ENCODE measurements around the gene SRSF9. TPM values are rescaled to one million over a fixed set of nuclear protein-coding genes. Genes with fewer than 3 reads are reported as not detected.

Gene SRSF9
- total RNA-seq, 1 experiment from 2014 or later = 297 TPM

DNA sequence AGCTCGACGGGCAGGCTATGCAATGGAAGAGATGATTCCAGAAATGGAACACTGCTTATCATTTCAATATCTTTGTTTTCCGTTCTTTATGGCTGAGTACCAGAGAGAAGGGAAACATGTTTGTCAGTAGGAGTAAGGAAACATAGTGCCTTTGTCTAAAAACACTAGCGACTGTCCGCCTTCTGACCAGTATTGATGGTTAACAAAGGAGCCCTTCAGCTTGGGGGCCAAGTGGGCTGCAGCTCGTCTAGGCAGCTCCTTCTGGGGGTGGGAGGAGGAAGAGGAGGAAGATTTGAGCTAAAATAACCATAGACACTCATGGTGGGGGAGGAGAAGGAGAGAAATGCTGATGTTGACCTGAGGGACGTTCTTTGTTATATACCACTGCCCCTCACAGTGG is 44.5 kb upstream of the SRSF9 start:
- Histone ChIP-seq H3K36me3 (ENCODE audit: control insufficient read depth in 1 of 2, insufficient read depth in 2 of 2, low read length in 2 of 2) (peaks cover 7 to 8% of the 10 kb centered on the region in 2 experiments; a peak in 3 of 4 replicates), H3K9ac (ENCODE audit: low read length) (no peak overlapping the region), H3K4me2 (ENCODE audit: low read length) (no peak overlapping the region), H3K9me3 (ENCODE audit: control insufficient read depth in 1 of 2, insufficient read depth in 1 of 2, low read depth in 1 of 2, low read length in 2 of 2) (no peaks in the 10 kb centered on the region), H3K27ac (ENCODE audit: low read depth, low read length) (no peak overlapping the region), H3K27me3 (ENCODE audit: insufficient read depth, low read length) (no peaks in the 10 kb centered on the region), H3K4me3 (replicated peaks in 1 of 2; ENCODE audit: low read depth in 1 of 2, low read length in 2 of 2) (no peak overlapping the region), H2AFZ (ENCODE audit: low read depth, low read length, poor library complexity, severe bottlenecking) (no peak overlapping the region), H3K79me2 (ENCODE audit: insufficient read depth, low read length) (no peaks in the 10 kb centered on the region), H3K4me1 (ENCODE audit: control insufficient read depth in 1 of 2, insufficient read depth in 2 of 2, low read length in 2 of 2) (no peaks in the 10 kb centered on the region), H3K9me2 (ENCODE audit: insufficient read depth) (no peaks in the 10 kb centered on the region), H4K20me1 (ENCODE audit: insufficient read depth) (no peaks in the 10 kb centered on the region)
- ChIA-PET CTCF (no interaction called here), RAD21 (ENCODE audit: low non-redundant PET in 1 of 2, low total read pairs in 2 of 2, uncharacterized antibody in 2 of 2, unreplicated experiment in 2 of 2) (no interaction called here), POLR2A (no interaction called here)
- ATAC-seq (no peak), DNase-seq (ENCODE audit: low read depth, low spot score) (no peak)
- intact Hi-C loops (cut with micrococcal nuclease) = no loop called here
- BruUV-seq (replicated peaks) = no TSS peak
- TF ChIP-seq SP1 (IDR thresholded peaks at IDR 0.05; ENCODE audit: low read depth) = no peak
- TF ChIP-seq, protein P1, sequence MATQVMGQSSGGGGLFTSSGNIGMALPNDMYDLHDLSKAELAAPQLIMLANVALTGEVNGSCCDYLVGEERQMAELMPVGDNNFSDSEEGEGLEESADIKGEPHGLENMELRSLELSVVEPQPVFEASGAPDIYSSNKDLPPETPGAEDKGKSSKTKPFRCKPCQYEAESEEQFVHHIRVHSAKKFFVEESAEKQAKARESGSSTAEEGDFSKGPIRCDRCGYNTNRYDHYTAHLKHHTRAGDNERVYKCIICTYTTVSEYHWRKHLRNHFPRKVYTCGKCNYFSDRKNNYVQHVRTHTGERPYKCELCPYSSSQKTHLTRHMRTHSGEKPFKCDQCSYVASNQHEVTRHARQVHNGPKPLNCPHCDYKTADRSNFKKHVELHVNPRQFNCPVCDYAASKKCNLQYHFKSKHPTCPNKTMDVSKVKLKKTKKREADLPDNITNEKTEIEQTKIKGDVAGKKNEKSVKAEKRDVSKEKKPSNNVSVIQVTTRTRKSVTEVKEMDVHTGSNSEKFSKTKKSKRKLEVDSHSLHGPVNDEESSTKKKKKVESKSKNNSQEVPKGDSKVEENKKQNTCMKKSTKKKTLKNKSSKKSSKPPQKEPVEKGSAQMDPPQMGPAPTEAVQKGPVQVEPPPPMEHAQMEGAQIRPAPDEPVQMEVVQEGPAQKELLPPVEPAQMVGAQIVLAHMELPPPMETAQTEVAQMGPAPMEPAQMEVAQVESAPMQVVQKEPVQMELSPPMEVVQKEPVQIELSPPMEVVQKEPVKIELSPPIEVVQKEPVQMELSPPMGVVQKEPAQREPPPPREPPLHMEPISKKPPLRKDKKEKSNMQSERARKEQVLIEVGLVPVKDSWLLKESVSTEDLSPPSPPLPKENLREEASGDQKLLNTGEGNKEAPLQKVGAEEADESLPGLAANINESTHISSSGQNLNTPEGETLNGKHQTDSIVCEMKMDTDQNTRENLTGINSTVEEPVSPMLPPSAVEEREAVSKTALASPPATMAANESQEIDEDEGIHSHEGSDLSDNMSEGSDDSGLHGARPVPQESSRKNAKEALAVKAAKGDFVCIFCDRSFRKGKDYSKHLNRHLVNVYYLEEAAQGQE (IDR thresholded peaks at IDR 0.05; ENCODE audit: low read depth) = no peak

DNA sequence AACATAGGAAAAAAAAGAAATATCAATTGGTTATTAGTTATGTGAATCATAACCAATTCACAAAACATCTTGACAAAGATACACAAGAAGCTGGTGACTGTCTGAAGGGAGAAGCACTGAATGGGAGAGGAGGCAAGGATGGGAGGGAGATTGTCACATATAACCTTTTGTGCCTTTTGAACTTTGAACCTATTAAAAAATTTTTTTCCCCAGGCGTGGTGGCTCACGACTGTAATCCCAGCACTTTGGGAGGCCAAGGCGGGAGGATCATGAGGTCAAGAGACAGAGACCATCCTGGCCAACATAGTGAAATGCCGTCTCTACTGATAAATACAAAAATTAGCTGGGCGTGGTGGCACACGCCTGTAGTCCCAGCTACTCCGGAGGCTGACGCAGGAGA is 39.0 kb upstream of the SRSF9 start:
- Histone ChIP-seq H3K4me3 (replicated peaks in 1 of 2; ENCODE audit: low read depth in 1 of 2, low read length in 2 of 2) (no peak overlapping the region), H3K4me1 (ENCODE audit: control insufficient read depth in 1 of 2, insufficient read depth in 2 of 2, low read length in 2 of 2) (no peaks in the 10 kb centered on the region), H3K36me3 (ENCODE audit: control insufficient read depth in 1 of 2, insufficient read depth in 2 of 2, low read length in 2 of 2) (peaks cover 10 to 11% of the 10 kb centered on the region in 2 experiments; a peak in 3 of 4 replicates), H2AFZ (ENCODE audit: low read depth, low read length, poor library complexity, severe bottlenecking) (no peak overlapping the region), H3K9ac (ENCODE audit: low read length) (no peak overlapping the region), H4K20me1 (ENCODE audit: insufficient read depth) (no peaks in the 10 kb centered on the region), H3K79me2 (ENCODE audit: insufficient read depth, low read length) (no peaks in the 10 kb centered on the region), H3K9me3 (ENCODE audit: control insufficient read depth in 1 of 2, insufficient read depth in 1 of 2, low read depth in 1 of 2, low read length in 2 of 2) (no peaks in the 10 kb centered on the region), H3K4me2 (ENCODE audit: low read length) (no peak overlapping the region), H3K27me3 (ENCODE audit: insufficient read depth, low read length) (no peaks in the 10 kb centered on the region), H3K27ac (ENCODE audit: low read depth, low read length) (no peak overlapping the region), H3K9me2 (ENCODE audit: insufficient read depth) (no peaks in the 10 kb centered on the region)
- intact Hi-C loops (cut with micrococcal nuclease) = no loop called here
- TF ChIP-seq ZNF274 (IDR thresholded peaks at IDR 0.05; ENCODE audit: low read depth, low read length) = no peak
- TF ChIP-seq, protein P2, sequence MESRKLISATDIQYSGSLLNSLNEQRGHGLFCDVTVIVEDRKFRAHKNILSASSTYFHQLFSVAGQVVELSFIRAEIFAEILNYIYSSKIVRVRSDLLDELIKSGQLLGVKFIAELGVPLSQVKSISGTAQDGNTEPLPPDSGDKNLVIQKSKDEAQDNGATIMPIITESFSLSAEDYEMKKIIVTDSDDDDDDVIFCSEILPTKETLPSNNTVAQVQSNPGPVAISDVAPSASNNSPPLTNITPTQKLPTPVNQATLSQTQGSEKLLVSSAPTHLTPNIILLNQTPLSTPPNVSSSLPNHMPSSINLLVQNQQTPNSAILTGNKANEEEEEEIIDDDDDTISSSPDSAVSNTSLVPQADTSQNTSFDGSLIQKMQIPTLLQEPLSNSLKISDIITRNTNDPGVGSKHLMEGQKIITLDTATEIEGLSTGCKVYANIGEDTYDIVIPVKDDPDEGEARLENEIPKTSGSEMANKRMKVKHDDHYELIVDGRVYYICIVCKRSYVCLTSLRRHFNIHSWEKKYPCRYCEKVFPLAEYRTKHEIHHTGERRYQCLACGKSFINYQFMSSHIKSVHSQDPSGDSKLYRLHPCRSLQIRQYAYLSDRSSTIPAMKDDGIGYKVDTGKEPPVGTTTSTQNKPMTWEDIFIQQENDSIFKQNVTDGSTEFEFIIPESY (IDR thresholded peaks at IDR 0.05; ENCODE audit: extremely low read depth, insufficient replicate concordance, low read length) = no peak
- DNase-seq (ENCODE audit: low read depth, low spot score) (no peak), ATAC-seq (no peak)
- RAD21 ChIA-PET (ENCODE audit: low non-redundant PET in 1 of 2, low total read pairs in 2 of 2, uncharacterized antibody in 2 of 2, unreplicated experiment in 2 of 2) = no interaction called here
- CTCF ChIA-PET = no interaction called here
- POLR2A ChIA-PET = interaction anchor here (1.5 to 2.5 kb wide), 2 partner anchors 8 to 12 kb away, joined by 4 to 8 read pairs; partner anchors contain the start of gene DYNLL1
- no TSS peak for BruUV-seq (replicated peaks)
